Stimulated activated CD8-positive, alpha-beta memory T cell treated with anti-CD3 and anti-CD28 coated beads, Interleukin-4, amount 100 ng/mL, for 1 hour (primary cell): ENCODE data around the gene ADO.

ENCODE experiments used
- DNase-seq, 2 donors: peaks; one replicate each; pipeline ENCODE4 v3.0.0-alpha.2; 2020; ENCODE audit warnings: low read depth in 2 of 2, low spot score in 1 of 2

The ADO gene

GRCh38 chr10:62792261-62792660, 12.3 kb upstream of the ADO start:
- no peak for DNase-seq

- DNase-seq = no peak
Observed at GRCh38 chr10:62794306-62794705, 10.2 kb upstream of the ADO start.

- no peak for DNase-seq
Observed at GRCh38 chr10:62795100-62795499, 9.4 kb upstream of the ADO start.

GRCh38 chr10:62795762-62796161, 8.8 kb upstream of the ADO start:
- no peak for DNase-seq

GRCh38 chr10:62796896-62797295, 7.6 kb upstream of the ADO start:
- DNase-seq = no peak

- DNase-seq = no peak
Observed at GRCh38 chr10:62801871-62802270, 2.6 kb upstream of the ADO start.

- DNase-seq = no peak
Observed at GRCh38 chr10:62803724-62804355, 680 bp upstream of the ADO start.

- no peak for DNase-seq
Observed at GRCh38 chr10:62805231-62806099, 945 bp downstream of the ADO start.

GRCh38 chr10:62806251-62806650, 1.7 kb downstream of the ADO start:
- DNase-seq = no peak

GRCh38 chr10:62810156-62810902, 5.8 kb downstream of the ADO start:
- no peak for DNase-seq

GRCh38 chr10:62811159-62811875, 6.8 kb downstream of the ADO start:
- DNase-seq = peak in 1 of 2 donors; percentile 34

- no peak for DNase-seq
Observed at GRCh38 chr10:62812672-62813439, 8.3 kb downstream of the ADO start.

- DNase-seq = no peak
Observed at GRCh38 chr10:62813453-62813852, 8.9 kb downstream of the ADO start.

GRCh38 chr10:62813981-62814380, 9.5 kb downstream of the ADO start:
- DNase-seq = no peak

GRCh38 chr10:62814756-62815380, 10.3 kb downstream of the ADO start:
- DNase-seq = no peak

- peak in 1 of 2 donors; percentile 10 for DNase-seq
Observed at GRCh38 chr10:62815381-62816075, 11.0 kb downstream of the ADO start.

- DNase-seq = no peak
Observed at GRCh38 chr10:62816076-62816330, 11.5 kb downstream of the ADO start.

GRCh38 chr10:62816331-62817120, 12.0 kb downstream of the ADO start, which contains the start of gene EGR2:
TSS of gene EGR2 (minus strand) at chr10:62816366. CDS start at chr10:62816029, 337 bp downstream.
- peak; percentile 84 to 89 for DNase-seq
